ENCODE results near the gene USH1C.

The USH1C gene

GRCh38 chr11:17486646-17487045, 57.6 kb downstream of the USH1C start:
- H3K4me3 ChIP-seq (ENCODE audit: low read depth, low read length), result no peak overlapping the region
- no peak for TF ChIP-seq CTCF (IDR thresholded peaks at IDR 0.05; ENCODE audit: borderline replicate concordance, insufficient read depth, low read depth, low read length)

DNA sequence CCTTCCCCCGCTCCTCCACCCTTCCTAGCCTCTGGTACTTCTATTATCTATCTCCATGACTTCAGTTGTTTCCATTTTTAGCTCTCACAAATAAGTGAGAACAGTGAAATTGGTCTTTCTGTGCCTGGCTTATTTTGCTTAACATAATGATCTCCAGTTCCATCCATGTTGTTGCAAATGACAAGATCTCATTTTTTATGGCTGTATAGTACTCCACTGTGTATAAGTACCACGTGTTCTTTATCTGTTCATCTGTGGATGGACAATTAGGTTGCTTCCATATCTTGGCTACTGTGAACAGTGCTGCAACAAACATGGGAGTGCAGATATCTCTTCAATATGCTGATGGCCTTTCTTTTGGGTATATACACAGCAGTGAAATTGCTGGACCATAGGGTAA, 60.7 kb downstream of the USH1C start:
- no peak overlapping the region for H3K4me3 ChIP-seq (ENCODE audit: low read depth, low read length)
- TF ChIP-seq CTCF (IDR thresholded peaks at IDR 0.05; ENCODE audit: borderline replicate concordance, insufficient read depth, low read depth, low read length), result no peak

GRCh38 chr11:17481905-17482304, 62.3 kb downstream of the USH1C start:
- H3K4me3 ChIP-seq (ENCODE audit: low read depth, low read length), result no peak overlapping the region
- no peak for TF ChIP-seq CTCF (IDR thresholded peaks at IDR 0.05; ENCODE audit: borderline replicate concordance, insufficient read depth, low read depth, low read length)

GRCh38 chr11:17479284-17480214, 64.7 kb downstream of the USH1C start:
- H3K4me3 ChIP-seq (ENCODE audit: low read depth, low read length), result no peak overlapping the region
- no peak for TF ChIP-seq CTCF (IDR thresholded peaks at IDR 0.05; ENCODE audit: borderline replicate concordance, insufficient read depth, low read depth, low read length)

- no peak for TF ChIP-seq CTCF (IDR thresholded peaks at IDR 0.05; ENCODE audit: borderline replicate concordance, insufficient read depth, low read depth, low read length)
- no peak overlapping the region for H3K4me3 ChIP-seq (ENCODE audit: low read depth, low read length)
Observed at GRCh38 chr11:17478070-17478469, 66.1 kb downstream of the USH1C start.

DNA sequence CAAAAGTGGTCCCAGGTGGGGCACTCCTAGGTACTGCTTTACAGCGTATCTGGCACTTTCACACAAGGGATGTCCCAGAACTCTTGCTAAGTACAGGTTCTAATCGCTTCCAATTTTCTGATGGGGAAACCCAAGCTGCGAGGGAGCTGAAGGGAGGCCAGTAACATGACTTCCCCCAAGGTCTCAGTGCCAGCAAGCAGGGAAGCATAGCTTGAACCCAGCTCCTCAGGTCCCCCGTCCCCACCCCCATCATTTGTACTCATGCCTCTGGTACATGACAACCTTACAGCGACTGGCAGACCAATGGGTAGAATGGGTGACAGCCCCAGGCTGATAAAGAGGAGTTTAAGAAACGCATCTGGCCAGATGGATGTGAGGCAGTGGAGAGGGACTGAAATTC, 66.9 kb downstream of the USH1C start:
- no peak for TF ChIP-seq CTCF (IDR thresholded peaks at IDR 0.05; ENCODE audit: borderline replicate concordance, insufficient read depth, low read depth, low read length)
- H3K4me3 ChIP-seq (ENCODE audit: low read depth, low read length), result no peak overlapping the region

- TF ChIP-seq CTCF (IDR thresholded peaks at IDR 0.05; ENCODE audit: borderline replicate concordance, insufficient read depth, low read depth, low read length), result no peak
- no peak overlapping the region for H3K4me3 ChIP-seq (ENCODE audit: low read depth, low read length)
Observed at GRCh38 chr11:17477084-17477333, 67.2 kb downstream of the USH1C start.

All from GM12875 (cell line).